ENCODE measurements around the gene IL10RB. TPM values are rescaled to one million over a fixed set of nuclear protein-coding genes. Genes with fewer than 3 reads are reported as not detected.

IL10RB gene
- total RNA-seq, 4 donors from 2014 or later = 20.5 to 53.1 (median 21.4) TPM

- H3K27me3 ChIP-seq = no peaks in the 10 kb centered on the region
- H3K4me1 ChIP-seq = peaks cover 4 to 9% of the 10 kb centered on the region in 2 donors
- DNase-seq = no peak
- no peak overlapping the region for H3K27ac ChIP-seq
- WGBS, 2 donors = 51 to 56% methylated on average over 3 of the region's 3 CpGs
- TF ChIP-seq POLR2A (IDR thresholded peaks at IDR 0.05) = no peak
- no peak overlapping the region for H3K4me3 ChIP-seq (replicated peaks in 1 of 3)
- no peaks in the 10 kb centered on the region for H3K9me3 ChIP-seq
- no peaks in the 10 kb centered on the region for H3K36me3 ChIP-seq
- intact Hi-C loops (cut with DNase I) = no loop called here
Observed at GRCh38 chr21:33228455-33228854, 37.7 kb upstream of the IL10RB start.

- 43 to 44% methylated on average over 18 of the region's 18 CpGs for WGBS, 2 donors
- Histone ChIP-seq H3K4me3 (replicated peaks in 1 of 3) (no peak overlapping the region), H3K4me1 (peaks cover 4 to 9% of the 10 kb centered on the region in 2 donors), H3K27ac (no peak overlapping the region), H3K36me3 (no peaks in the 10 kb centered on the region), H3K9me3 (no peaks in the 10 kb centered on the region), H3K27me3 (no peaks in the 10 kb centered on the region)
- no peak for DNase-seq
- intact Hi-C loops (cut with DNase I) = no loop called here
- no peak for TF ChIP-seq CTCF (IDR thresholded peaks at IDR 0.05)
- TF ChIP-seq POLR2A (IDR thresholded peaks at IDR 0.05) = no peak
Observed at GRCh38 chr21:33229099-33229783, 36.9 kb upstream of the IL10RB start.

GRCh38 chr21:33229784-33230544 lies 36.2 kb upstream of the IL10RB start, which contains the start of gene IFNAR2:
IFNAR2 (plus strand) TSS chr21:33229938; CDS start chr21:33241923, 11,985 bp downstream.
- intact Hi-C loops (cut with DNase I) = no loop called here

GRCh38 chr21:33230545-33231324 lies 35.4 kb upstream of the IL10RB start:
- Histone ChIP-seq H3K4me1 (peaks cover 4 to 9% of the 10 kb centered on the region in 2 donors), H3K27ac (peak overlapping the region; percentile 78 to 92 (median 86)), H3K4me3 (replicated peaks in 1 of 3) (peak overlapping the region; percentile 76 to 98 (median 81)), H3K36me3 (no peaks in the 10 kb centered on the region), H3K27me3 (no peaks in the 10 kb centered on the region), H3K9me3 (no peaks in the 10 kb centered on the region)
- TF ChIP-seq POLR2A (IDR thresholded peaks at IDR 0.05) (no peak), CTCF (IDR thresholded peaks at IDR 0.05) (peak in 1 of 6 experiments; percentile 11)
- 6 to 8% methylated on average over 24 to 30 of the region's 30 CpGs for WGBS, 2 donors
- intact Hi-C loops (cut with DNase I) = no loop called here
- peak; percentile 27 to 49 for DNase-seq

More at GRCh38 chr21:33229784-33230544, 36.2 kb upstream of the IL10RB start, which contains the start of gene IFNAR2:
- H3K4me1 ChIP-seq = peaks cover 4 to 9% of the 10 kb centered on the region in 2 donors
- H3K4me3 ChIP-seq (replicated peaks in 1 of 3) = peak within 1 kb of the TSS; percentile 76 to 98 (median 81)
- peak; percentile 68 to 69 for DNase-seq
- WGBS, 2 donors = 1 to 3% methylated on average over 24 to 29 of the region's 95 CpGs
- peak in 1 of 2 donors; percentile 70 for TF ChIP-seq POLR2A (IDR thresholded peaks at IDR 0.05)
- TF ChIP-seq CTCF (IDR thresholded peaks at IDR 0.05) = no peak
- no peaks in the 10 kb centered on the region for H3K36me3 ChIP-seq
- no peaks in the 10 kb centered on the region for H3K9me3 ChIP-seq
- no peaks in the 10 kb centered on the region for H3K27me3 ChIP-seq
- peak within 1 kb of the TSS; percentile 78 to 92 (median 86) for H3K27ac ChIP-seq

- H3K27me3 ChIP-seq = no peaks in the 10 kb centered on the region
- no peaks in the 10 kb centered on the region for H3K36me3 ChIP-seq
- no peaks in the 10 kb centered on the region for H3K9me3 ChIP-seq
- no peak for TF ChIP-seq POLR2A (IDR thresholded peaks at IDR 0.05)
- TF ChIP-seq CTCF (IDR thresholded peaks at IDR 0.05) = no peak
- DNase-seq = no peak
- 68 to 71% methylated on average over 8 of the region's 8 CpGs for WGBS, 2 donors
- no peak overlapping the region for H3K4me3 ChIP-seq (replicated peaks in 1 of 3)
- intact Hi-C loops (cut with DNase I) = no loop called here
- no peak overlapping the region for H3K27ac ChIP-seq
- H3K4me1 ChIP-seq = peaks cover 6 to 9% of the 10 kb centered on the region in 2 donors
Observed at GRCh38 chr21:33231526-33231925, 34.6 kb upstream of the IL10RB start.
